ENCODE results near the gene SUPT16H.
"Not testable (repeated sequence)": the region's sequence is repeated elsewhere in the genome, so short reads cannot be mapped to it uniquely, and the experiment has no call there.

Gene SUPT16H

GRCh38 chr14:21379338-21379737 lies 4.5 kb downstream of the SUPT16H start:
- no peak overlapping the region for H3K4me3 ChIP-seq (ENCODE audit: low read depth, low read length)
- DNase-seq (ENCODE audit: low read depth, low spot score), result no peak
- ChIA-PET CTCF (interaction anchor here (1.4 kb wide), 1 partner anchor 77 kb away, joined by 3 read pairs; the partner anchor contains the start of gene CHD8), POLR2A (no interaction called here)
- no peak for TF ChIP-seq CTCF (IDR thresholded peaks at IDR 0.05; ENCODE audit: insufficient read depth, low read length, missing control alignments)

GRCh38 chr14:21373980-21374379 lies 9.8 kb downstream of the SUPT16H start:
- CTCF ChIA-PET, result no interaction called here
- DNase-seq (ENCODE audit: low read depth, low spot score), result no peak
- H3K4me3 ChIP-seq (ENCODE audit: low read depth, low read length), result no peak overlapping the region
- POLR2A ChIA-PET, result no interaction called here
- TF ChIP-seq CTCF (IDR thresholded peaks at IDR 0.05; ENCODE audit: insufficient read depth, low read length, missing control alignments), result no peak

GRCh38 chr14:21372814-21373213 lies 11.0 kb downstream of the SUPT16H start:
- CTCF ChIA-PET, result interaction anchor here (1.0 kb wide), 1 partner anchor 8 kb away, joined by 3 read pairs; no protein-coding TSS in a partner anchor
- DNase-seq (ENCODE audit: low read depth, low spot score); H3K4me3 ChIP-seq (ENCODE audit: low read depth, low read length); POLR2A ChIA-PET: not testable (repeated sequence)

GRCh38 chr14:21369949-21370679 lies 13.7 kb downstream of the SUPT16H start:
- H3K4me3 ChIP-seq (ENCODE audit: low read depth, low read length), result no peak overlapping the region
- ChIA-PET CTCF (no interaction called here), POLR2A (no interaction called here)
- DNase-seq (ENCODE audit: low read depth, low spot score), result no peak
- no peak for TF ChIP-seq CTCF (IDR thresholded peaks at IDR 0.05; ENCODE audit: insufficient read depth, low read length, missing control alignments)

- no peak overlapping the region for H3K4me3 ChIP-seq (ENCODE audit: low read depth, low read length)
- no peak for DNase-seq (ENCODE audit: low read depth, low spot score)
- CTCF ChIA-PET, result no interaction called here
- POLR2A ChIA-PET, result no interaction called here
- TF ChIP-seq CTCF (IDR thresholded peaks at IDR 0.05; ENCODE audit: insufficient read depth, low read length, missing control alignments), result no peak
Observed at GRCh38 chr14:21367582-21368144, 16.2 kb downstream of the SUPT16H start.

- no peak for TF ChIP-seq CTCF (IDR thresholded peaks at IDR 0.05; ENCODE audit: insufficient read depth, low read length, missing control alignments)
- no peak for DNase-seq (ENCODE audit: low read depth, low spot score)
- H3K4me3 ChIP-seq (ENCODE audit: low read depth, low read length), result no peak overlapping the region
- ChIA-PET CTCF (no interaction called here), POLR2A (no interaction called here)
Observed at GRCh38 chr14:21356511-21356910, 27.3 kb downstream of the SUPT16H start.

- DNase-seq (ENCODE audit: low read depth, low spot score), result no peak
- ChIA-PET CTCF (no interaction called here), POLR2A (no interaction called here)
- no peak overlapping the region for H3K4me3 ChIP-seq (ENCODE audit: low read depth, low read length)
- TF ChIP-seq CTCF (IDR thresholded peaks at IDR 0.05; ENCODE audit: insufficient read depth, low read length, missing control alignments), result no peak
Observed at GRCh38 chr14:21352587-21352986, 31.2 kb downstream of the SUPT16H start.

Measured in AG04449 (cell line).